ENCODE results near the gene CNDP1.

Gene CNDP1

GRCh38 chr18:74540652-74541421, 6.5 kb downstream of the CNDP1 start:
- no peak for TF ChIP-seq CTCF (IDR thresholded peaks at IDR 0.05; ENCODE audit: poor library complexity, severe bottlenecking)
- H3K4me1 ChIP-seq (ENCODE audit: insufficient read depth, poor library complexity, severe bottlenecking) = peaks cover 12% of the 10 kb centered on the region
- no peaks in the 10 kb centered on the region for H3K9me3 ChIP-seq (ENCODE audit: severe bottlenecking)
- no peaks in the 10 kb centered on the region for H3K36me3 ChIP-seq (ENCODE audit: low read depth)
- no peaks in the 10 kb centered on the region for H3K27me3 ChIP-seq (ENCODE audit: insufficient read depth, poor library complexity, severe bottlenecking)
- H3K4me3 ChIP-seq (ENCODE audit: severe bottlenecking) = no peak overlapping the region
- DNase-seq (ENCODE audit: low spot score) = no peak
- no peak for ATAC-seq (ENCODE audit: low read depth)
- H3K27ac ChIP-seq (ENCODE audit: poor library complexity, severe bottlenecking) = no peak overlapping the region

GRCh38 chr18:74541703-74542555, 7.6 kb downstream of the CNDP1 start:
- ATAC-seq (ENCODE audit: low read depth) (peak; percentile 83), DNase-seq (ENCODE audit: low spot score) (no peak)
- H3K4me3 ChIP-seq (ENCODE audit: severe bottlenecking) = no peak overlapping the region
- no peaks in the 10 kb centered on the region for H3K9me3 ChIP-seq (ENCODE audit: severe bottlenecking)
- H3K36me3 ChIP-seq (ENCODE audit: low read depth) = no peaks in the 10 kb centered on the region
- H3K27ac ChIP-seq (ENCODE audit: poor library complexity, severe bottlenecking) = no peak overlapping the region
- no peak for TF ChIP-seq CTCF (IDR thresholded peaks at IDR 0.05; ENCODE audit: poor library complexity, severe bottlenecking)
- peaks cover 15% of the 10 kb centered on the region for H3K4me1 ChIP-seq (ENCODE audit: insufficient read depth, poor library complexity, severe bottlenecking)
- no peaks in the 10 kb centered on the region for H3K27me3 ChIP-seq (ENCODE audit: insufficient read depth, poor library complexity, severe bottlenecking)

GRCh38 chr18:74544898-74545297, 10.6 kb downstream of the CNDP1 start:
- Histone ChIP-seq H3K27me3 (ENCODE audit: insufficient read depth, poor library complexity, severe bottlenecking) (no peaks in the 10 kb centered on the region), H3K27ac (ENCODE audit: poor library complexity, severe bottlenecking) (no peak overlapping the region), H3K4me1 (ENCODE audit: insufficient read depth, poor library complexity, severe bottlenecking) (peaks cover 15% of the 10 kb centered on the region), H3K4me3 (ENCODE audit: severe bottlenecking) (no peak overlapping the region), H3K36me3 (ENCODE audit: low read depth) (no peaks in the 10 kb centered on the region), H3K9me3 (ENCODE audit: severe bottlenecking) (peaks cover 4% of the 10 kb centered on the region)
- ATAC-seq (ENCODE audit: low read depth) (no peak), DNase-seq (ENCODE audit: low spot score) (no peak)
- no peak for TF ChIP-seq CTCF (IDR thresholded peaks at IDR 0.05; ENCODE audit: poor library complexity, severe bottlenecking)

- no peak for ATAC-seq (ENCODE audit: low read depth)
- no peak for TF ChIP-seq CTCF (IDR thresholded peaks at IDR 0.05; ENCODE audit: poor library complexity, severe bottlenecking)
- H3K27me3 ChIP-seq (ENCODE audit: insufficient read depth, poor library complexity, severe bottlenecking) = no peaks in the 10 kb centered on the region
- H3K36me3 ChIP-seq (ENCODE audit: low read depth) = no peaks in the 10 kb centered on the region
- no peak overlapping the region for H3K27ac ChIP-seq (ENCODE audit: poor library complexity, severe bottlenecking)
- H3K4me1 ChIP-seq (ENCODE audit: insufficient read depth, poor library complexity, severe bottlenecking) = peaks cover 15% of the 10 kb centered on the region
- DNase-seq (ENCODE audit: low spot score) = no peak
- H3K4me3 ChIP-seq (ENCODE audit: severe bottlenecking) = no peak overlapping the region
- H3K9me3 ChIP-seq (ENCODE audit: severe bottlenecking) = peaks cover 5% of the 10 kb centered on the region
These were observed 11.7 kb downstream of the CNDP1 start for GRCh38 chr18:74546007-74546406.
